ENCODE results near the gene UPF1. TPM values are rescaled to one million over a fixed set of nuclear protein-coding genes. Genes with fewer than 3 reads are reported as not detected.
A peak's percentile ranks its signal among the peaks of the same experiment; 100 is the strongest.
"Not testable (repeated sequence)": the region's sequence is repeated elsewhere in the genome, so short reads cannot be mapped to it uniquely, and the experiment has no call there.

Gene UPF1
- total RNA-seq, 1 donor, result 104 TPM

DNA sequence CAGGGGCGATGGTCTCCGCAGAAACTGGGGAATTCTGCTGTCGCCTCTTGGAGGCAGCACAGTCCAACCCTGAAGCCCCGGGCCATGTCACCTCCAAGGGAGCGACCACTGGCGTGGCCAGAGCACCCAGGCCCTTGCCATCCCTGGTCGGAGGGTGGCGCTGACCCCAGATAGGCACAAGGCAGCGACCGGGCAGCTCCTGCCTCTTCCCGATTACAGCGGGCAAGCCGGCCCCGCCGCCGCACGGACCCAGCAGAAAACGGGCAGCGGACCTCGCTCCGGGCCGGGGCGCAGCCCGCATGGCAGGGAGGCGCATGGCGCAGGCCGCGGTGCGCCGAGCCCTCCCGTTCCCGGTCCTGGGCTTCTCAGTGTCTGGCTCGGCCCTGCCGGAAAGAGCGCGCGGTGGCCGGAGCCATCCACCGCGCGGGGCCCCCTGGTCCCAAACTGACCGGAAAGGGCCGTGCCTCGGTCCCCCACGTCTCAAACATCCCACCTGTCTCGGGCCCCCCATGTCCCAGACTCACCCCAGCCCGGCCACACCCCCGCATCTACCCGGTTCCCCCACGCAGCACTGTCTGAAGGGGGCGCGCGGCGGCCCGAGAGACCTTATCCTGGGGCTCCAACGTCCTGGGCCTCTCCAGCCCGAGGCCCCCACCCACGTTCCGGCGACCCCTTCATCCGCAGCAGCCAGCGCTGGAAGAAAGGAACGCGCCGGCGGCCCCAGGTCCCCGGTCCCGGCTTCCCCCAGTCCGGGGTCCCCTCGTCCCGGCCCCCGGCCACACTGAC lies 63.5 kb downstream of the UPF1 start:
- peak in 1 of 3 donors; percentile 24 for DNase-seq (ENCODE audit: low read depth in 2 of 3, low spot score in 2 of 3)

DNA sequence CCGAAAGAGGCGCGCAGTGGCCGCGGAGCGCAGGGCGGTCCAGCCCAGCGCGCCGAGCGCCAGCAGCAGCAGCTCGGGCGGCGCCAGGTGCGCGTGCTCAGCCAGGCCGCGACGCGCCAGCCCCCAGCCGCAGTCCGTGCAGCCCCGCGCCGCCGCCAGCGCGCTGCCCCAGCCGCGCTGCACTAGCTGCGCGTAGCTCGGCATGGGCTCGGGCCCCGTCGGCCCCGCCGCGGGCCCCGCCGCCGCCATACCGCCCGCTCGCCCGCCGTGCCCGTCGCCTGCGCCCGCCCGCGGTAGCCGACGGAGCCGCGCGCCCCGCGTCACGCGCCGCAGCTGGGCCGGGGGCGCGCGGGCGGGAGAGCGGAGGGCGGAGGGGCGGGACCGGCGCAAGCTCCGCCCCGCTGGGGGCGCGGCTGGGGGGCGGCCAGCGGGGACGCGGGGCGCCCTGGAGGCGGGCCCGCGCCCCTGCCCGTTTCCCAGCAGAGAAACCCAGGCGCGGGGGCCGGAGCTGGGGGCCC lies 64.1 kb downstream of the UPF1 start, which contains the start of gene CERS1:
Gene CERS1, minus strand, starts transcription at position 335 of the 518 bp plus-strand sequence. Its CDS starts 86 bp downstream, at position 249.
- peak in 1 of 3 donors; percentile 28 for DNase-seq (ENCODE audit: low read depth in 2 of 3, low spot score in 2 of 3)

DNA sequence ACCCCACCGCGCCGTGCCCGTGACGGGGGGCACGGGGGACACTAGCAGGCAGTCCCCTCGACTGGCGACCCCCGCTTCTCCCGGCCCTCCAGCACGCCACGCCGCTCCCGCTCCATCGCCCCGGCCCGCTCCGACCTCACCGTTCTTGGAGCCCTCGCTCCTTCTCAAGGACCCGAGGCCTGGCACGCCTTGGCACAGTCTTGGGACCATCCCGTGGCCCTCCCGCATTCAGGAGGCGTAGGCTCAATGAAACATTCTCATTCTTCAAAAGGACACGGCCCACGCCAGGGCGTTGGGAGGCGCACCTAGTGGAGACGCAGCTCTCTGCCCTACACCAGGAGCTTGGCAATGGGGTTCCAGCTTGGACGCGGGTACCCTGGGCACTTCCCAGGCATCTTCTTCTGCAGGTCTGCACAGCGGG lies 64.7 kb downstream of the UPF1 start:
- DNase-seq (ENCODE audit: low read depth in 2 of 3, low spot score in 2 of 3), result peak in 1 of 3 donors; percentile 13

DNA sequence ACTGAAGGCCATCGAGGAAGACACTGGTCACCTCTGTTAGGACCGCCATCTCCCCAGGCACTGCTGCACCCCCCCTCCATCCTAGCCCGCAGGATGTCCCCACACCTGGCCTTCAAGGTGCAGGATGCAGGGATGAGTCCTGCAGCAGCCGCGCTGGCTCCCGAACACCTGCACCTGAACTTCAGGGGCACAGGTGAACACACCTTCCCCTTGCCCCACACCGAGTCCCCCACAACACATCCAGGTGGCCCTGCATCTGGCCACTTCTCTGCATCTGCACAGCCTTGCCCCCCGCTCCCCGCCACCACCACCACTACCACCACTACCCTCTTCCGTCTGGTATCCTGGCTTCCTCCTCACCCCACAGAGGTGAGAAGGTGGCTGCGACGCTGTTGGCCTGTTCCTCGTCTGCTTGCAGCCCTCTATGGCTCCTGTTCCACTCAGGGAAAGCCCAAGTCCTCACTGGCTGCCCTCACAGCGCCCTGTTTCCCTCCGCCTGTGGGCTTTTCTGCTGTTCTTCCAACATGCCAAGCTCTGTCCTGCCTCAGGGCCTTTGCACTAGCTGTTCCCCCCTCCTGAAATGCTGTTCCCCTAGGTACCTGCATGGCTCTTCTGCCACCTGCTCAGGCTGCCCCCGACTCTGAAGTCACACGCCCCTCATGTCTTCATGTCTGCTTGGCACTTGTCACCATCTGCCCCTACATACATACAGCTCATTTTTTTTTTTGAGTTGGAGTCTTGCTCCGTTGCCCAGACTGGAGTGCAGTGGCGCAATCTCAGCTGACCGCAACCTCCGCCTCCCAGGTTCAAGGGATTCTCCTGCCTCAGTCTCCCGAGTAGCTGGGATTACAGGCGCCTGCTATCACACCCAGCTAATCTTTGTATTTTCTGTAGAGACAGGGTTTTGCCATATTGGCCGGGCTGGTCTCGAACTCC lies 65.6 kb downstream of the UPF1 start:
- no peak for DNase-seq (ENCODE audit: low read depth in 2 of 3, low spot score in 2 of 3)

DNA sequence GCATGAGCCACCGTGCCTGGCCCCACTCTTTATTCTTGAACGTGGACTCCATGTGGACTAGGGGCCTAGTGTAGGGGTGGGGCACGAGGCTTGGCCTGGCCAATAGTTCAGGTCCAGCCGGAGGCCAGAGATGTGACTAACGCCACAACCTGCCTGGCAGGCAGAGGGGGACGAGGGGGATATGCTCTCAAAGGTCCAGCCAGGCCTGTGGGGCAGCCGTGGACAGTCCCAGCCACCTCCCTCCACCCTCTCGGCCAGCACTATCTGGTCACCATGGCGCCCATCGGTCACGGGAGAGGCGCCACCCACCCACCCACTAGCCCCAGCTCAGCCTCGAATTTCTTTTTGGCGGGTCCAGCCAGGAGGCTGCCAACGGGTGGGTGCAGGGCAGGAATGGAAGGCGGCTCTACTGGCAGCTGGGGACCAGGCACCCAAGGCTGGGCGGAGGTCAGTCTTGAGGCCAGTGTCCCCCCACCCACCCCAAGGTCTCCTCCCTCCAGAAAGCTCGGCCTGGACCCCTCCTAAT lies 66.4 kb downstream of the UPF1 start:
- DNase-seq (ENCODE audit: low read depth in 2 of 3, low spot score in 2 of 3), result no peak

DNA sequence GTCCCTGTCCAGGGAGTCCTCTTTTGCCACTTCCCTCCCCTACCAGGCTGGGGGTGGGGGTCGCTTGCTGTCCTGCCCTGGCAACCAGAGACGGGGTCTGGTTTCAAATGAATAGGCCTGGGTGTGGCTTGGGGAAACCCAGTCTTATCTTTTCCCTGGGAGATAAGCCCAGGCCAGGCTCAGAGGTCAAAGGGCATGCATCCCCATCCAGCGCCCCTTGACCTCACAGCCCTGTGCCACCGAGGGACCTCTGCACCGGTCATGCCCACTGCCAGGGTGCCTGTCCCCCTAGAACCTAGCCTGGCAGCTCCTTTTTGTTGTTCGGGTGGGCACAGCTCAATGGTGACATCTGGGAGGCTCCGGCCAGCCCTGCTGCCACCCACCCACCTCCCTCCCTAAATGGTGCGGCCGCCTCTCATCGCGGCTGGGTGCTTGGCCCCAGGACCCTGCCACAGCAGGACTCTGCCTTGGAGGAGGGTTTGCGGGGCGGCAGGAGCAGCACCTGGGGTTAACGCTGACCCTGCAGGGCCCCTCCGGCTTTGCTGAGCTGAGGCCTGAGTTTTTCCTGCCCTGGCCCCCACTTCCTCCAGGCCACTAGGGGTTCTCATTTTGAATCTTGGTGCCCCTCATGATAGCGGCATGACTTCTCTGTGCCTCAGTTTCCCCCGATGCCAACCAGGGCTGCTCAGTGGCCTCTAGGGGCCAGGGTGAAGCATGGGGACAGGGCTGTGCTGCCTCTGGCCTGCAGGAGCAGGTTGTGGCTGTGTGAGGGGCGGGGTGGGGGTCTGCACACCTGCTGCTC lies 67.0 kb downstream of the UPF1 start:
- DNase-seq (ENCODE audit: low read depth in 2 of 3, low spot score in 2 of 3), result no peak

DNA sequence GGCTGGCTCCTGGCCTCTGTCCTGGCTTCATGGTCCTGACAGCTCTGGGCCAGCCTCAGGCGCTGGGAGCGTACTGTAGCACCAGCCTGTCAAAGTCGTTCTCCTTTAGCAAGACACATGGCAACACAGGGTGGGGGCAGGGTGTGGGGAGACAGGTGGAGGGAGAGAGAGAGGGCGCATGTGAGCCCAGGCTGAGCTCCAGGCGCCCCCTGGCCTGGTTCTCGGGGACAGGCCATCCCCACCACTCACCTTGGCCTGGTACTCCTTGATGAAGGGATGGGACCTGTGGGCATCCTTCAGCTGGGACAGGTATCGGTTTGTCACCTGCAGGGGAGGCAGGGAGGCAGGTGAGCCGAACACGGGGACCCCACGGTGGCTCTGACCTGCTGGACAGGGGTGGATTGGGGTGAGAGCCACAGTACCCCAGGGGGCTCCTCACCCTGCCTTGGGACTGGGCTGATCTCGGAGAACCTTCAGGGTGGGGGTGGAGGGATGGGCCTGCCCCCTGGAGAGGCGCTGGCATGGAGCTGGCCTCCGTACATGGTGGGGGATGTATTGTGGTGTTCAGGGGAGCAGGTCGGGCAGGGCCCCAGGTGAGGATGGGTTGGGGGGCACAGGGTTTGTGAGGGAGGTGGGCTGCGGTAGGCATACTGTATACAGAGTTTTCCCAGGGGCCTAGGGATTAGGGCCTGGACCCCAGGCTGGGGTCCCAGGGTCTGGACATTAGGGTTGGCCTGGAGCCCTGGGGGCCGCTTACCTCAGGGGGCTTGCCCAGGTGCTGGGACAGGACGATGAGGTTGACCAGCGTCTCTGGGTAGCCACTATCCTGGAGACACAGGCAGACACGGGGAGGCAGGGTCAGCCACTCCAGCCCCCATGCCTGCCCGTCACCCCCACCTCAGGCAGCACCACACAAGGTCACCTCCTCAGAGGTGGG lies 68.1 kb downstream of the UPF1 start:
- no peak for DNase-seq (ENCODE audit: low read depth in 2 of 3, low spot score in 2 of 3)

DNA sequence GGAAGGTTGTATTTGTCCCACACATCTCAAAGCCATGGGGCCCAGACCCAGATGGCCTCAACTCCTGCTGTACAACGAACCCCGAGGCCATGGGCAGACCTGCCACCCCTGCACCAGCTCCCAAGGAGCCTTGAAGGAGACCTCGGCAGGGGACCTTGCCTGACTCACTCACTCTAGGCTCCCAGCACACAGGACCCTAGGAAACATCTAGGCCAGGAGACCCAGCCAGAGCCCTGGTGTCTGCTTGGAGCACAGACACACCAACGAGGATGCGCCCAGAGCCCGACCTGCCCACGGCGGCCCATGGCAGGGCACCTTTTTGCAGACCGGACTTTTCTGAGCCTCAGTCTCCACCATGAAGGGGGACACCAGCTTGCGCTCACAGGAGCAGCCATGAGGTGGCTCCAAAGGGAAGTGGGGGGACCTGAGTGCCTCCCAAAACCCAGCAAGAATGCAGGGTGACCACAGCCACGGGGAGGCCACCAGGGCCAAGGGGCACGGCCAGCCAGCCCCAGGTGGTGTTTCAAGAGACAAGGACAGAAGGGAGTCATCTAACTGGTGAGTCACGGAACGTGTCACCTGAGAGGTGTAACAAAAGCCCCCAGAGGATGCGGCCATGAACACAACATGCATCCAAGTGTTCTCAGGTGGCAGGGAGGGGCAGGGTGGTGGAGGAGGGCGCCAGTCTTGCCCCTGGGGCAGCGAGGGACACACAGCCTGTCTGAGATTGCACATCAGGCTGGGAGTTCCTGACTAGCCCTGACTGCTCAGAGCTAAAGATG lies 69.1 kb downstream of the UPF1 start:
- DNase-seq (ENCODE audit: low read depth in 2 of 3, low spot score in 2 of 3), result no peak

DNA sequence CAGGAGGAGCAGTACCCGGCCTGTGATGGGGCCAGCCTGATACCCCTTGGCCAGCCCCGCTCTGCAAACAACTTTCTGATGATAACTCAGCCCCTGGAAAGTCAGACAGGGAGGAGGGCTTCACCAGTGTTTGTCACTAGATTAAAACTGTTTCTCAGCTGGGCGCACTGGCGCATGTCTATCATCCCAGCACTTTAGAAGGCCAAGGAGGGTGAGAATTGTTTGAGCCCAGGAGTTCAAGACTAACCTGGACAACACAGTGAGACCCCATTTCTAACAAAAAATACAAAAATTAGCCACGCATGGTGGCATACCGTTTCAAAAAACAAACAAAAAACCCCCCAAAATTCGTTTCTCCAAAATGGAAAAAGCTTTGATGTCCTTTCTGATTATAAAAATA lies 69.7 kb downstream of the UPF1 start:
- DNase-seq (ENCODE audit: low read depth in 2 of 3, low spot score in 2 of 3), result no peak

DNA sequence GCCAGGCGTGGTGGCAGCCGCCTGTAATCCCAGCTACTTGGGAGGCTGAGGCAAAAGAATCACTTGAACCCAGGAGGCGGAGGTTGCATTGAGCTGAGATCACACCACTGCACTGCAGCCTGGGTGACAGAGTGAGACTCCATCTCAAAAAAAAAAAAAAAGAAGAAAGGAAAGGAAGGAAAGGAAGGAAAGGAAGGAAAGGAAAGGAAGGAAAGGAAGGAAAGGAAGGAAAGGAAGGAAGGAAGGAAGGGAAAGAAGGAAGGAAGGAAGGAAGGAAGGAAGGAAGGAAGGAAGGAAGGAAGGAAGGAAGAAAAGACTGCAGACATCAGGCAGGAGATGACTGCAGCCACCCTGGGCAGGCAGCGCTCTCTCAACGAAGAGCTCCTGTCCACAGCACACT lies 70.8 kb downstream of the UPF1 start:
- not testable (repeated sequence) for DNase-seq (ENCODE audit: low read depth in 2 of 3, low spot score in 2 of 3)

DNA sequence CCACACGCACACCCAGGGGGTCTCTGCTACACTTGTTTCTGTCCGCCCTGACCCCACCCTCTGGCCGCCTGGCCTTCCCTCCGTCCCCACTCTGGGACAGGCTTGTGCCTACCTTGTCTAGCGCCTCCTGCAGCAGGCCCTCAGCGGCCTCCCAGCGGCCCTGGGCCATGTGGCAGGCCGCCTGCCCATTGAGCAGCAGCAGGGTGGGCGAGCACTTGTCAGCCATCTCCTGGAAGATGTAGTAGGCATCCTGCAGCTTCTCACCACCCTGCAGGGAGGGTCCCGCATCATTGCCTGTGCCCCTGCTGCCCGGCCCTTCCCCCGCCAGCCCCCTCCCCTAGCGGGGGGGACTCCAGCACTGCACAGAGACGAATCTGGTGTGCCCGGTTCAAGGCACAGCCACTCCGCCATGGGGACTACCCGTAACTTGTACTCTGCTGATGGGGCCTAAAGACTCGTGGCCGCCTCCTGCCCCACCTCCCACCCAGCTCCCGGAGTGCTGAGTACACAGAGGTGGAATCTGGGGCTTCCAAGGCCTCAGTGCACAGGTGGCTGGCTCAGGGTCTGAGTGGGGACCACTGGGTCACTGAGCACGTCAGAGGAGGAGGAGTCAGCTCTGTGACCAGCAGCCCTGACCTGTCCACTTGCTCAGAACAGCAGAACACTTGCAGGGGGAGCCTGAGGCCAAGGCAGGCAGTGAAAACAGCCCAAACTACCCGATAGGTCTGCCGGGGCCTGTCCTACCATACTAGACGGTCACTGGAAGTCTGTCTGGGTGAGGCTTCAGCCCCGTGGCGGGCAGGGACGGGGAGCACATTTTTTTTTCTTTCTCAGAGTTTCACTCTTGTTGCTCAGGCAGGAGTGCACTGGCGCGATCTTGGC lies 71.6 kb downstream of the UPF1 start:
- DNase-seq (ENCODE audit: low read depth in 2 of 3, low spot score in 2 of 3), result no peak

DNA sequence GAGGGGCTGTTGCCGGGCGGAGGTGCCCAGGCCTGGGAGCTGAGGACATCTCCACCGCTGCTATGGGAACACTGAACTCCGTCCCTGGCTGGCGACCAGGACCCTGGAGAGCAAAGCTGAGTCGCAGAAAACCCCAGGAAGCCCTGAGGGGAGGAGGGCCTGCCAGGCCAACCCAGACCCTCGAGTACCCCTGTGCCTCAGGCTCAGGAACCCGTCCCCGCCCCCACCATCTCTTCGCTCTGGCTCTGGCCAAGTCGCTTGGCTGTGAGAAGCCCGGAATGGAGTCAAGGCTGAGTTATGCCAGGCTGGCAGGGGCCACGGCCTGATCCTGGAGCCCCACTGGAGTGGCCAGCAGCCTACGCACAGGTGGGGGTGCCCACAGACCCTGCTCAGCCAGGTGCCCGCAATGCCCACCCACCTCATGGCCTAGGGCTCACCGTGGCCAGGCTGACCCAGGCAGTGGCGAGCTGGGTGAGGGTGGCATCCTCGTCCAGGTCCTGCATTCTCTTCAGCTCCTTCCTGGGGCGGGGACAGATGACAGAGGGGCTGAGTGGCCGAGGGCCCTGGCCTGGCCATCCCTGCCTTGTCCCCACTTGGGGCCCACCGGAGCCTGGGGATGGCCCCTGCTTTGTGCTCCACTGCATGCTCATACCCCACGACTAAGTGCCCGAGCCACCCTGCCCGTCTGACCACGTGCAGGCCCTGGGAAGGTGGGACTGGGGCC lies 72.7 kb downstream of the UPF1 start:
- no peak for DNase-seq (ENCODE audit: low read depth in 2 of 3, low spot score in 2 of 3)

DNA sequence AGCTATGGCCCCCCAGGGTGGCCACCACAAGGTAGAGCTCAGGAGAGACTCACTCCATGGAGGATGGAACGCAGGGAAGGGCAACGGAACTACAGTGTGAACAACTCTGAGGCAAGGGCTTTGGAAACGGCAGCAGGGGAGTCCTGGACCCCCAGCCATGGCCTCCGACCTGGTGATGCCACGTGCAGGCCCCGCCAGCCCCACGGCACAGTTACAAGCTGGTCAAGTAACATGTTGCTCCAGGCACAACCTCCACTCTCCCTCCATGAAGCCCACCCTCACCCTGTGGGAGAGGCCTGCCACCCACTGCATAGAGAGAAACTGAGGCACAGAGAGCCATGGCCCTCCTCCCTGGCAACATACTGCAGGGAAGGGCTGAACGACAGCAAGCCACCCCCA lies 73.3 kb downstream of the UPF1 start:
- no peak for DNase-seq (ENCODE audit: low read depth in 2 of 3, low spot score in 2 of 3)

DNA sequence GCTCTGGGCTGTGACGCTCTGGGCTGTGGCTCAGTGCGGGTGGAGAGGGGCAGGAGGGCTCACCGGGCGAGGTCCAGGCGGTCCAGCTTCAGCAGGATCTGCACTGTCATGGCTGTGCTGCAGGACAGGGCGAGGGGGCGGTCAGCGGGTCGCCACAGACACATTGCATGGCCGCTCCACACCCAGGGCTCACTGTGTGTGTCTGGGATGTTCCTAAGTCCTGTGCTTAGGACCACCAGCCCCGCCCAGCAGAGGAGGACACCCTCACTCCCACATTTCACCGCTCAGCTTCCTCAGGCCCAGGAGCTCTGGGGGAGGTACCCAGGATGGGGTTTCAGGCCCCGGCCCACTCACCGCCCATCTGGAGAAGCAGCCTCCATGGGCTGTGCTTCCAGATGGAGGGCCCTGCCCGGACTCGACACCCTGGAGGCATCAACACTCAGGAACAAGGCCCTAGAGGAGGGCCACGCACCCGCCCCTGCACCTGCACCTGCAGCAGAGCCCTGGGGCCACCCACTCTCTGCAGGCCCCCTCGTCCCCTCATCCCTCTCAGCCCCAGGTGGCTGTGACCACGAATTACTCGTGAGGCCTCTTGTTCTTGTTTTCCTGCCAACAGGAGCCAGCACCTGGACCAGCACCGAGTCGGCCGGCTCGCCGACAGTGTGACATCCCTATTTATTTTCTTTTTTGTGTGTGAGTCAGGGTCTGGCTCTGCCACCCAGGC lies 73.9 kb downstream of the UPF1 start:
- DNase-seq (ENCODE audit: low read depth in 2 of 3, low spot score in 2 of 3), result no peak

DNA sequence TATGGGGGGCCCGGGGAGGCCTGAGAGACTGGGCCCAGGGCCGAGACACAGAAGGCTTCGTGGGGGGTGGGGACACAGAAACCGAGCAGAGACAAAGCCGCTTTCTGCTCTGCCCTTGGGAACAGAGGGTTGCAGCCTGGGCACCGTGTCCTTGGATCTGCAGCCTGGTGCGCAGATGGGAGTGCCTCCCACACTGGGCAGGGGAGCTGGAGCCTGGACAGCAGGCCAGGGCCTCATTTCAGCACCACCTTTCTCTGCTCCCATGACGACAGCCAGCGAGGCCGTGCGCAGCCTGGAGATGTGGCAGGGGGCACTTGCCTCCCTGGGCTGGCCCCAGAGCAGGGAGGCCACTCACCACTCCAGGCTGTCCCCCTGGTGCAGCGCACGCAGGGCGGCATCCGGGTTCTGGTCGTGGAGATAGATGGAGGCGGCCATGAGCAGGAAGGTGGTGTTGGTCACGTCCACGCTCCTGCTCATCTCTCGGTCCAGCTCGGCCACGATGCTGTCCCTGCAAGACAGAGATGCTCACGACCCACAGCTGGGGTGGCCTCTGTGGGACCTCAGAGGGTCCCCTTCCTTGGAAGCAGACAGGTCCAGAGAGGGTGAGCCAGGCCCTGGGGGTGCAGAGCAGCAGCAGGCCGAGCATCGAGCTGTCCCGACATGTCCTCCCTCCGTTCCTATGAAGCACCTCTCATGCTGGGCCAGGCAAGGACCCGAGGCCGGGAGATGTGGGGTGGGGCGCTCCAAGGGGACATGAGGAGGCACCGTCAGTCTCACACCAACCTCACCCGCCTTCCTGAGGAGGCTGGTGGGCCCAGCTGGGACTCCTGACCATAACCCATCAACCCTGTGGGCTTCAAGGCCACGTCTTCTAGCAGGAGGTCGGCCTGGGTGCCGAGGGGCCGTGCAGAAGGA lies 75.1 kb downstream of the UPF1 start:
- DNase-seq (ENCODE audit: low read depth in 2 of 3, low spot score in 2 of 3), result no peak
